Measurements from ENCODE around the gene WWOX.

The WWOX gene

DNA sequence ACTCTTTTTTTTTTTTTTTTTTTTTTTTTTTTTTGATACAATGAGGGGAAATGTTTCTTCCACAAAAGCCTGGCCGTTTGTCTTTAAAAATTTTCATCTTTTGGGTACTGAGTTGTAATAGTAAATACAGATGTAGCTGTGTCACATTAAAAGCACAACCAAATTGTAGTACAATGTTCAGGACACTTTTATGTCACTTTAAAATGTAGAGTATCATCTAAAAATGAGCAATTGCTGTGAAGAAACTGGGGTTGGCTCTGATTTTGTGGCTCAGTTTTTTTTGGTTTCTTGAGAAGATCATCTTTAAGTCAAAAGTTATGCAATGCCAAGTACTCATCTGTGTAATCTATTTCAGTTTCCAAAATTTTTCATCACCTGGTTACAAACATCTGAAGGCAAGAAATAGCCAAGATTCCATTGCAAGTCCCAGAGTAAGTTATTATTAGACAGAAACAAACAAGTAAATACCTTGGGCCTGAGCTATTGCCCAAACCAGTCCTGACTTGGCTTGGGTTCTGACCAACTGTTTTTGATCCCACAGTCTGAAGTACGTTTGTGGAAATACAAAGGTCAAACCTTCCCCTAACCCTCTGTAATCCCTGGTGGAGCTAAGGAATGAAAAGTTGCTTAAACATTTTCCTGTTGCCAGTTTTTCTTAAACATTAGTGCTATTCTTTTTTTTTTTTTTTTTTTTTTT is 717.2 kb downstream of the WWOX start:
- DNase-seq (ENCODE audit: extremely low read depth, low read depth): no peak
- TF ChIP-seq, protein P1, sequence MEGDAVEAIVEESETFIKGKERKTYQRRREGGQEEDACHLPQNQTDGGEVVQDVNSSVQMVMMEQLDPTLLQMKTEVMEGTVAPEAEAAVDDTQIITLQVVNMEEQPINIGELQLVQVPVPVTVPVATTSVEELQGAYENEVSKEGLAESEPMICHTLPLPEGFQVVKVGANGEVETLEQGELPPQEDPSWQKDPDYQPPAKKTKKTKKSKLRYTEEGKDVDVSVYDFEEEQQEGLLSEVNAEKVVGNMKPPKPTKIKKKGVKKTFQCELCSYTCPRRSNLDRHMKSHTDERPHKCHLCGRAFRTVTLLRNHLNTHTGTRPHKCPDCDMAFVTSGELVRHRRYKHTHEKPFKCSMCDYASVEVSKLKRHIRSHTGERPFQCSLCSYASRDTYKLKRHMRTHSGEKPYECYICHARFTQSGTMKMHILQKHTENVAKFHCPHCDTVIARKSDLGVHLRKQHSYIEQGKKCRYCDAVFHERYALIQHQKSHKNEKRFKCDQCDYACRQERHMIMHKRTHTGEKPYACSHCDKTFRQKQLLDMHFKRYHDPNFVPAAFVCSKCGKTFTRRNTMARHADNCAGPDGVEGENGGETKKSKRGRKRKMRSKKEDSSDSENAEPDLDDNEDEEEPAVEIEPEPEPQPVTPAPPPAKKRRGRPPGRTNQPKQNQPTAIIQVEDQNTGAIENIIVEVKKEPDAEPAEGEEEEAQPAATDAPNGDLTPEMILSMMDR (IDR thresholded peaks at IDR 0.05; ENCODE audit: low read depth, low read length): no peak

DNA sequence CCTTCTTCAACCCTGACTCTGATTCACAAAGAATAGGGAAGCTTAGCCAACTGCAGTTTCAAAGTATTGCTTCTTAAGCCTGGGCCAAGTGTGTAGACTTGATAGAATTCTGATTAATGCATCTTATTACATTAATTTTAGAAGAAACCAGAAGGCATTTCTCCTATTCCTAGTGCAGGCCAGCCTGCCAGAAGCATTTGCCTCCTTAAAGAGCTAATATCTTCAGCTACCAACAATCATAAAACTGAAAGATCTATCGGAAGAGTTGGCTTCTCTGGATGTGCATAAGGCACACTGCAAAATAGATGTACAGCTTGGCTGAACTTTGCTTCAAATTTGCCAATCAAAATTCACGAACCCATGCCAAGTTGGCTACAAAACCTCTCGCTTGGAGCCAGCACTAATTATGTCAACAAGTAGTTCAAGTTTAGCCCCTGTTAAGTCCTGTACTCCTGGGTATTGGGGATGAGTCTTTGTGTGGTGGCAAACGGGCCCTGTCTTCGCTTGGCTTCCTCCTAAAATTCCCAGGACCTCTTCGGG is 717.8 kb downstream of the WWOX start:
- TF ChIP-seq, protein P1 (IDR thresholded peaks at IDR 0.05; ENCODE audit: low read depth, low read length): no peak
- DNase-seq (ENCODE audit: extremely low read depth, low read depth): no peak

DNA sequence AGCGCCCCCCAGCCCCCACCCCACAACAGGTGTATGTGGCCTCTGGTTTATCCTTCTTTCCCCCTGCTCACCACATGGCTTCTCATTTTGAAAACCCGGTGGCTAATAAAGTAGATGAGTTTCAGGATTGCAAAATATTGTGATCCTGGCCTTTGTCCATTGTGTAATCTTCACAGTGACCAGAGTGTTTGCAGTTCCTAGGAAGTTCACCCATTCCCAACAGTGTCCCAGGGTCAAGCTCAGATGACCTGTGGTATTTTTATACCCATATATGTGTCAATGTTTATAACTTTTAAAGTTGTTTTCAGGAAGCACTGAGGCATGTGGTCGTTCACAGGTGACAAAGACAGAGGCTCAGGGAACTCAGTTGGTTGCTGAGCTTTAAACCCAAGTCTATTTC is 721.9 kb downstream of the WWOX start:
- TF ChIP-seq, protein P1 (IDR thresholded peaks at IDR 0.05; ENCODE audit: low read depth, low read length): no peak
- no peak for DNase-seq (ENCODE audit: extremely low read depth, low read depth)

DNA sequence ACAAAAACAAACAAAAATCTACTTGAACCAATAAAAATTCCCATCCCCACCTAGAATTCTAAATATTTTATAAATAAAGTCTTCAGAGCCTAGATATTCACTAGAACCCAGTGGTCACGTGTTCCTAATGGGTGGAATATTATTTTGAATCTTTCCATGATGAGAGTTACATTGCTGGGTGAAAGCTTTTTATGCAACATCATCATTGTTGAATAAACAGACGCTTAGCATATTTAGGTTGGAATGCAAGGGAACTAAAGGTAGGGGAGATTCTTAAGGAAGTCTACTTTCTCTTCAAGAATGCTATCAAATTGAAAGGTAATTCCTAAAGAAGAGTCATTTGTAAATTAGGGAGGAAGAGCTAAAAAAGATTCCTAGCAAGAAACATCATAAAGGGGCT is 723.1 kb downstream of the WWOX start:
- TF ChIP-seq, protein P1 (IDR thresholded peaks at IDR 0.05; ENCODE audit: low read depth, low read length): no peak
- DNase-seq (ENCODE audit: extremely low read depth, low read depth): no peak

DNA sequence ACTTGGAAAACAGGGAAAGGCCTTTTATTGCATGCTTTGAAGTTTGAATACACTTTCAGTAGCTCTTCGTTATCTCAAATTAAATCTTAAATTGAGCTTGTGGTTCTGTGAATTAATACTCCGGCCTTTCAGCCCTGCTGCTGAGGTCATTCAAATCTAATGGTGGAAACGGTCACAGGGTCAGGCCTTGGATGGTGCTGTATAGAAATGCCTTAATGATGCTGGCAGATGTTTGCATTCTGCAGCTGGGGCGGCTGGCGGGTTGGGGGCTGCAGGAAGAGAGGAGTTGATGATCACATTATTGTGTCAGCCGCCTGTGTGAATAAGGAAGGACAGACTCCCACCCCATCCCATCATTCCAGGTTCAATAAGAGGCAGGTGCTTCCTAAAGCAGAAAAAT is 723.6 kb downstream of the WWOX start:
- TF ChIP-seq, protein P1 (IDR thresholded peaks at IDR 0.05; ENCODE audit: low read depth, low read length): no peak
- no peak for DNase-seq (ENCODE audit: extremely low read depth, low read depth)

DNA sequence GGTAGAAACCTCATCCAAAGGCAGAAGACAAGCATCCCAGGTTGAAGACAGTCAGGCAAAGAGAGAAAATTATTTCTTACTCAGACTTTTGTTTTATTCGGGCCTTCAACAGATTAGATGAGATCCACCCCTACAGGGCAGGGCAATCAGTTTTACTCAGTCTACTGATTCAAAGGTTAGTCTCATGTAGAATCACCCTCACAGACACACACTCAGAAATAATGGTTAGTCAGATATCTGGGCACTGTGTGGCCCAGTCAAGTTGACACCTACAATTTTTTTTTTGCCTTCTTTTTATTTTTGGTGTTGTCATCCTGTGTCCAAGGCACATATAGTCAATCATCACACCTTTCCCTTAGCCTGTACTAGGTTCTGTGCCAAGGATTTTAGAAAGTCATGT is 729.8 kb downstream of the WWOX start:
- TF ChIP-seq, protein P1 (IDR thresholded peaks at IDR 0.05; ENCODE audit: low read depth, low read length): no peak
- DNase-seq (ENCODE audit: extremely low read depth, low read depth): no peak

DNA sequence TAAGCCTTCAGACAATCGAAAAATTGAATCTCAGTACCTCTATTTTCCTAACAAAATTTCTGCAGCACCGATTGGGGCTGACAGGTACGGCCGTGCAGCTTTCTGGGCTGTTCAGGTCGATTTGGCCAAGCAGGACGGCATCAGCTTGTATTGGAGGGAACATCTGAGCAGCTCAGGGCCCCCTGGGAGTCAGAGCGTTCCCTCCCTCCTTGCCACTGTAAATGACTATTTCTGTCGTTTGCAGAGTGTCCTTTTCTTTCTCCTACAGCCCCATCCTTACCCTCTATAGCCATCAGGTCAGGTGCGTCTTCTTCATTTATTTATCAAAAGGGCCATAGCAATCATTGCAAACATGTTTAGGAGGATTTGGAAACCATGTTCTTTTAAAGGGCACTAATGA is 731.1 kb downstream of the WWOX start:
- TF ChIP-seq, protein P1 (IDR thresholded peaks at IDR 0.05; ENCODE audit: low read depth, low read length): no peak
- no peak for DNase-seq (ENCODE audit: extremely low read depth, low read depth)
